NAMALWA (cell line): Measurements from ENCODE around the gene MAPK11.

ENCODE experiments used
- DNase-seq: peaks from one replicate; pipeline ENCODE4 v3.0.0-alpha.2; 2015; ENCODE audit warnings: low spot score

The MAPK11 gene

GRCh38 chr22:50293441-50294318 is 23.5 kb upstream of the MAPK11 start:
- DNase-seq, result peak; percentile 60

- peak; percentile 84 for DNase-seq
Measured at GRCh38 chr22:50292643-50293440, 22.7 kb upstream of the MAPK11 start.

- DNase-seq, result no peak
Measured at GRCh38 chr22:50289942-50290630, 19.9 kb upstream of the MAPK11 start.

GRCh38 chr22:50289151-50289941 is 19.2 kb upstream of the MAPK11 start:
- DNase-seq, result no peak

GRCh38 chr22:50287731-50288130 is 17.6 kb upstream of the MAPK11 start:
- no peak for DNase-seq

- no peak for DNase-seq
Measured at GRCh38 chr22:50286701-50287318, 16.6 kb upstream of the MAPK11 start.

- no peak for DNase-seq
Measured at GRCh38 chr22:50286275-50286674, 16.1 kb upstream of the MAPK11 start.

- no peak for DNase-seq
Measured at GRCh38 chr22:50285568-50286229, 15.5 kb upstream of the MAPK11 start.

- no peak for DNase-seq
Measured at GRCh38 chr22:50284479-50284878, 14.3 kb upstream of the MAPK11 start.

GRCh38 chr22:50283821-50284220 is 13.6 kb upstream of the MAPK11 start:
- DNase-seq, result no peak

- DNase-seq, result no peak
Measured at GRCh38 chr22:50282361-50283155, 12.4 kb upstream of the MAPK11 start.

GRCh38 chr22:50281957-50282356 is 11.8 kb upstream of the MAPK11 start:
- DNase-seq, result no peak

- DNase-seq, result no peak
Measured at GRCh38 chr22:50281384-50281760, 11.2 kb upstream of the MAPK11 start.

GRCh38 chr22:50280708-50281383 is 10.7 kb upstream of the MAPK11 start:
- DNase-seq, result no peak

GRCh38 chr22:50280022-50280707 is 10.0 kb upstream of the MAPK11 start:
- no peak for DNase-seq

- no peak for DNase-seq
Measured at GRCh38 chr22:50278956-50279619, 8.9 kb upstream of the MAPK11 start.

GRCh38 chr22:50278461-50278860 is 8.3 kb upstream of the MAPK11 start:
- DNase-seq, result no peak

GRCh38 chr22:50277761-50278160 is 7.6 kb upstream of the MAPK11 start:
- DNase-seq, result no peak
